GM21381 (cell line): ENCODE measurements around the gene VSIG10L2.
"Not testable (repeated sequence)": the region's sequence is repeated elsewhere in the genome, so short reads cannot be mapped to it uniquely, and the experiment has no call there.

Experiments used
- ATAC-seq: cut with Tn5 transposase; IDR thresholded peaks from one replicate; pipeline ENCODE4 v1.9.1; 2021; ENCODE audit warnings: mild to moderate bottlenecking, moderate library complexity; ENCODE audit not compliant: unreplicated experiment

The VSIG10L2 gene

DNA sequence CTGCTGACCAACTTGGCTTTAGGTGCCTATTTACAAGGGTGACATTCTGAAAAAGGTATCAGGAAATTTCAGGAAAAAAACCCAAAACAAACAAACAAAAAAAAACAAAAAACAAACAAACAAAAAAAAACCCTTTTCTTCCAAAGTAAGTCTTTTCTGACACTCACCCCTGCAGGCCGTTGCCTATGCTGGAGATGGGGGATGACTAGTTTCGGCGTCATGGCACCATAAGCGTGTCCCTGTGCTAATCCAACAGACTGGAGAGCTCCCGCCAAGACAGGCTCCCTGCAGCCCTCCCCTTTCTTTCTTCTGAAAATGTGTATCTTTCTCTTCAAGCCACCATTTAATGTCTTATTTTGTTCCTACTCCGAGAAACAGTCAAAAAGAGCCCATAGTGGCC, 13.7 kb downstream of the VSIG10L2 start:
- ATAC-seq = no peak

DNA sequence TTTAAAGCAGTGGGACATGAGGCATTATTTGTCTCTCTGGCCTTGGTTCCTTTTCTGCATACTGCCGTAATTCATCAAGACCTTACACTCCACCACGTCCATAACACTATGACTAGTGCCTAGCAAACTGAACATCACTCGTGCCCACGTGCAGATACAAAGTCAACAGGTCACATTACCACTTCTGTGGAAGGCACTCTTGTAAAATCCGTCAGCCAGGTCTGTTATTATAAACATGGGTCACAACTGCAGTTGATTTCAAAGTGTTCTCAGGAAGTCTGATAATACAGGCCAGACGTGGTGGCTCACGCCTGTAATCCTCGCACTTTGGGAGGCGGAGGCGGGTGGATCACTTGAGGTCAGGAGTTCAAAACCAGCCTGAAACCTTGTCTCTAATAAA, 14.1 kb downstream of the VSIG10L2 start:
- ATAC-seq = no peak

DNA sequence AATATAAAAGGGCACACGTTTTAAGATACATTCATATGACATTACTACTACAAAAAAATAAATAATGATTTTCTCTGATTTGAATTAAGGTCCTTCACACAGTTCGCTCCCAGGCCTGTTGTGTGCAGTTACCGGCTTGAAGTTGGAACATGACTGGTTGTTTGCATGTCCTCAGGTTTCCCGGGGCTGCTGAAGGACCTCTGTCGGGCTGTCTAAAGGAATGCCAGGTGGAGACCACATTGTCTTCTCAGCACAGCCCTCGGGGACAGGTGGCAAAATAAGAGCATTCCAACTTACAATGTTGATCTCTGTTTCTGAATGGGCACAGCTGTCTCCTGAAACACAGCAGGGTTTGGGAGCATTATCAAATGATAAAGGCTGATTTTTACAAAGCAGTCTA, 14.9 kb downstream of the VSIG10L2 start:
- ATAC-seq = no peak

DNA sequence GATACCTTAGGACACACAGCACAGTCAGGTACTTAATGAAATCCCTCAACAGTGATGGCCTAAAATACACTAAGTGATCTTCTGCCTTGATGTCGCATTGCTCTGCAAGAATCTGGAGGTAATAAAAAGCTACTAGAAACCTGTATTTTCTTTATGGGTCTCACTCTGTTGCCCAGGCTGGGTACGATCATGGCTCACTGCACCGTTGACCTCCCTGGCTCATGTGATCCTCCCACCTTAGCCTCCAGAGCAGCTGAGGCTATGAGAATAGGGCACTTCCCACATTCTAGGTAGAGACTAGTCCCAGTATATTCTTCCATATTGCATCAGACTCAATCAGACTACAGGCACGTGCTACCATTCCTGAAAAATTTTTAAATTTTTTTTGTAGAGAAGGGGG, 21.7 kb downstream of the VSIG10L2 start:
- no peak for ATAC-seq

DNA sequence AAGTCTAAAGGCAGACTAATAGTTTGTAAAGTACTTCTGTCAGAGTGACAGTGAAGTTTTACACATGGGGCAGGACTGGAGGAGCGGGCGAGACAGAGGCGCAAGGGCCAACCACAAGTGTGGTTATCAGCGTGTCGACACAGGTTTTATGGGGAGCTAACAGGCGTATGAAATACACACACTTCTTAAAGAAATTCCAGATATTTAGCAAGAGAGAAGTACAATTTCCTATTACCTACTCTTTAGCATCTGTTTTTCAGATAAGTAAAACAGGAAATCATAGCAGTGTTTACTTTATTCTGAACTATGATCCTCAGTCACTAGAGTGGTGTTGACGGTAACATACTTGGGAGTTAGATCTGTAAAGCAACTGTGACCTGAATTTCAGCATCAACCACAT, 22.5 kb downstream of the VSIG10L2 start:
- no peak for ATAC-seq

DNA sequence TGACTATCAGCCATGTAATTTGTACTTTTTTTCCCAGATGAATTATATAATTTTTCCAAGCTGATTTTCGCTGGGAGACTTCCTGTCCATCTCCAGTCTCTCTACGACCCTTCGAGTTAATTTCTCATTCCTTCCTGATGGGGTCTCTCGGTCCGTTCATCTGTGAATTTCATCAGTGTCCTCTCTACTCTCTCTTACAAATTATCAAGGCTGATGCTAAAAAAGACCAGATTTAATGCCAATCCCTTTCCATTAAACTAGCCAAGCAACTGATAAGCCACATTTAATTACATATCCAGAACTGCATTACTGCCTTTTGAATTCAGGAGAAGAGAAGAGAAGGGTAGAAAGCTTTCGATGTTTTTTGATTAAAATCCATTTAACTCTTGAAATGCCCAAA, 25.8 kb downstream of the VSIG10L2 start:
- ATAC-seq = no peak

DNA sequence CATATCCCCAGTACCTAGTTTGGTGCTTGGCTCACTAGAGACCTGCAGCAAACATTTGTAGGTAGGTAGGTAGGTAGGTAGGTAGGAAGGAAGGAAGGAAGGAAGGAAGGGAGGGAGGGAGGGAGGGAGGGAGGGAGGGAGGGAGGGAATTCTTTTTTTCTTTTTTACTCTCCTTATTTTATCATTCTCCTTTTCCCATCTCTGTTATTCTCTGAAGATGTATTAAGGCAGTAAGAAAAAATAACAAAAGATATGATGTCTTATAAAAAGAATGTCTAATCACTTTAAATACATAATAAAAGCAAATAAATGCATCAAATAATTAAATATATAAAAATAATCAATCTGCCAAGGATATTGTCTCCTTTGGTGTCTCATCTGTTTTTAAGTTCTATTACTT, 28.4 kb downstream of the VSIG10L2 start:
- ATAC-seq = no peak

DNA sequence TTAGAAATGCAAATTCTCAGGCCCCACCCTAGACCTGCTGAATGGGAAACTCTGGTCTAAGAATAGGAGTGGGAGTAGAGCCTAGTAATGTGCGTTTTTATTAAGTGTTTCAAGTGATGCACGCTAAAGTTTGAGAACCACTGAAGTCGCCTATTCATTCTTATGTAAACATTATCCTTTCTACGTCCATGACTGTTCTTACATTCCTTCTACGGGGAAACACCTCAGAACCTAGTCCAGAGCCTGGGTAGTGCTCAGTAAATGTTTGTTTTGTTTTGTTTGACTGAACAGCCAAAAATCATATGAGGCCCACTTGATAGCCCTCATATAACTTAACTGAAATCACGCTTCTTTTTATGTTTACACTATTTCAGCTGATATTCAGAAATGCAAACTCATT, 29.8 kb downstream of the VSIG10L2 start:
- no peak for ATAC-seq

DNA sequence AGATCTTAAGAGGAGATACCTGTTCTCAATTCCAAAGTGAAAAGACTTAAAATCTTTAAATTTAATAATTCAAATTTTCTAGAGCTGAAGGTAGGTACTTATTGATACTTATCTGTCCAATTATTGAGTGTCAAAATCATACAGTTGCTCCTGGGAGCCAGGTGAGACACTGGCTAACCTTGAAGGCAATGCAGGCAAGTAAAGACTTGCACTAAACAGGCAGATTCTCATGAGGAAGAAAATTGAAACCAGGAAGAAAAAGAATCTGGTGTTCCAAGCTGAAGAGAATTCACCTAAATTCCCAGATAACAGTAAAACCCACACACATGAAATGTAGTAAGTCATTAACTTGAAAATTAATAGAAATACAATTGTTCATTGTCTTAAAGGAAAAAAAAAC, 30.3 kb downstream of the VSIG10L2 start:
- no peak for ATAC-seq

DNA sequence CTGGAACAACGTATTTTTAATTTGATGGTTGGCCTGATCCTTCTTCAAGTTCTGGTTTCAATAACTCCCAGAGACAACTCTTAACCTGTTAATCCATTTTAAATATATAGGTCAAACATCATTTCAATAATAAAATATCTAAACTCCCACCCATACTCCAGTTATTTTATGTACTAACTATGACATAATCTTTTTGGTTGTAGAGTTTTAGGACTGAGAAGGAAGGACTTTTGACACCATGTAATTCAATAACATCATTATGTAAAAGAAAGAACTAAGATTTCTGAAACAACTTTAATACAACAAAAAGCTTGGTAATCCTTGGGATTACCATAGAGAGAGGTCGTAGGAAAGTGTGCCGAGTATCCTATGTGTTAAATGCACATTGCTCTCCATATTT, 31.5 kb downstream of the VSIG10L2 start:
- no peak for ATAC-seq

DNA sequence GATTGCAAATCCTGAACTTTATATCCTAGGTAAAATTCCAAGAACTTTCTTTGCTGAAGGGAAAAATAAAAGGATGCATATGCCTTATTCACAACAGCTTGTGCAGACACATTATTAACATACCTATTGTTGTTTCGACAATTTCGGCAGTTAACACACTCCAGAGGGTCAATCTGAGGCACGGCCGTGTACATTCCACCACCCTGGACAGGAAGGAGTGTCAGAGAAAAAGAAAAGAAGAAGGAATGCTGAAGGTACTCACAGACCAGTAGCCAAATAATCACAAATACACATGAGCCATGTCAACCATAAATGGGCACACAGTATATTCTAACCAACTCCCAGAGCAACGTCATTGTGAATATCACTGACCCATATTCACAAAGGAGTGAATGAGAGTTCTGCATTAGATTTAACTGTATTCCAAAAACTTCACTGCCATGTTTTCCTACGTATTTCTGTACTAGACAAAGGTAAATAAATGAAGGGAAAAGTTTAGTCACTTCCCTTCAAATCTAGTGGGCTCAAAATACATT, 32.4 kb downstream of the VSIG10L2 start:
- no peak for ATAC-seq

DNA sequence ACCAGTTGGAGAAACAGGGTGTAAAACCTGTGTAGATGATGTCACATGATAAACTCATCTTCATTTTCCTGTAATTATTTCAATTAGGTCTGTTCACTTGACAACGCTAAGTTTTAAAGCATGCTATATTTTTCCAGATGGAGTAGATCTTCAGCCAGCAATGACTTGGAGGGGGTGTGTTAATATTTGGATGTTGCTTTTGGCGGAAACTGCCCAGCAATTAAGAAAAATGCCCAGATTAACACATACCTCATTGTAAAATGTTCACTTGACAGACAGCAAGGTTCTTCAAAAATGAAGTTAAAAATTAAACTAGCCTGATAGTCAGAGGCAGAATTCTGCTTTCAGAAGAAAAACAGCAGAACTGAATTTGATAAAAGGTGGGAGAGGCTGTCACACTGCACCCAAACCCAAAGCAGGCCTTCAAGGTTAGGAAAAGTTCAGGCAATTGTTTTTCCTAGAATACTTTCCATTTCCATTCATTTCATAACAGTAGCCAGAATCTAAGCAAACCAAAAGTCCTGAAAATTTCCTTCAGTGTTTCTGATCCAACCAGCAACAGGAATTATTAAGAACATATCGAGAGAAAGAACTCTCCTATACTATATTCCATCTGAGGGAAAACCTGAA, 33.0 kb downstream of the VSIG10L2 start:
- no peak for ATAC-seq

DNA sequence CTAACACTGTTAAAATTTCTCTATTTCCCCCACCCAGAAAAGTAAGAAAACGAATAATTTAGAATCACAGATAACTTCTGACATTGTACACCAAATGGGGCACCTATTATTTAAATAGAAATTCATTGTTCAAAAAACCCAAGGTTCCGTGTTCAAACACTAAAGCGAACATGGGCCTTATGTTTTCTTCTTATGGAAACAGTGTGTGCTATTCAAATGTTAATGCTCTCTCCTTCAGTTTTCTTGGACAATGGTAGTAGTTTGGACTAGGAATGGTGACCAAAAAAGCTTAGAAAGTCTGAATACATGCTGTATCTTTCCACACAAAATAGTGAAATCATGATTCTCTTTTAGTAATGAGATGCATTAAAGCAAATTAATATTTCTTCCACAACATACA, 33.7 kb downstream of the VSIG10L2 start:
- no peak for ATAC-seq

DNA sequence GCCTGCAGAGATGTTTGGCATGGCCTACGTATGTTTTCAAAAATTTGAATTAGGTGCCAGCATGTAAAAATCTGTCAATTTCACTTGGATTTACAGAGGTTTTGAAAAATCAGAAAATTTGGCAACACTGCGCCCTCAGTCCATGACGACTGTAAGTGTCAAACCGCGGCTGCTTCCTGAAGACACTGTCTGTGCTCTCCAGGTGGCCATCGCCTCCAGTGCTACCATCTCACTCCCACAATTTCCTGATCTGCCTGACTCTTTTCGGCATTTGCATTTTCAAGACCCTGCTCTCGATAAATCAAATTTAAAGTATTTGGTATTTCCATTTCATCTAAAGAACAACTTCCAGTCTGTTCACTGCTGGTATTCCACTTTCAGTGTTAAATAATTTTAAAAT, 34.6 kb downstream of the VSIG10L2 start:
- ATAC-seq = no peak

DNA sequence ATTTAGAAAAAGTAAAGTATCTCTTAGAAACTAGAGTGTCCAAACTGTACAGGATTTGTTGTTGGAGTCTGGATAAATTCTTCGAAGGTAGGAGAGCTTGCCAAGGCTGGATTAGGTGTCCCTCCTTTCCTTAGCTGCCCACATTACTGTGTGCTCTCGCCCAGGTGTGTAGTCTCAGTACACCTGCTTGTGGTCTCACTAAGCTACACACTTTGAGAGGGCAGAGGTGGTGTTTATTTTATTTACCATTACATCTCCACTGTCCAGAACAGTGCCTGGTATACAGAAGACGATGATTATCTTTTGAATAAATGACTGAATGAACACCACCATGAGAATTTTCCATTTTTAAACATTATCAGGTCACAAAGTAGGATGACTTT, 36.5 kb downstream of the VSIG10L2 start:
- ATAC-seq = no peak

DNA sequence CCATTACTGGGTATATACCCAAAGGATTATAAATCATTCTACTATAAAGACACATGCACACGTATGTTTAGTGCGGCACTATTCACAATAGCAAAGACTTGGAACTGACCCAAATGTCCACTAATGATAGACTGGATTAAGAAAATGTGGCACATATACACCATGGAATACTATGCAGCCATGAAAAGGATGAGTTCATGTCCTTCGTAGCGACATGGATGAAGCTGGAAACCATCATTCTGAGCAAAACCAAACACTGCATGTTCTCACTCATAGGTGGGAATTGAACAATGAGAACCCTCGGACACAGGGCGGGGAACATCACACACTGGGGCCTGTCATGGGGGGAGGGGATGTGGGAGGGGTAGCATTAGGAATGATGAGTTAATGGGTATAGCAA, 40.1 kb downstream of the VSIG10L2 start:
- not testable (repeated sequence) for ATAC-seq

DNA sequence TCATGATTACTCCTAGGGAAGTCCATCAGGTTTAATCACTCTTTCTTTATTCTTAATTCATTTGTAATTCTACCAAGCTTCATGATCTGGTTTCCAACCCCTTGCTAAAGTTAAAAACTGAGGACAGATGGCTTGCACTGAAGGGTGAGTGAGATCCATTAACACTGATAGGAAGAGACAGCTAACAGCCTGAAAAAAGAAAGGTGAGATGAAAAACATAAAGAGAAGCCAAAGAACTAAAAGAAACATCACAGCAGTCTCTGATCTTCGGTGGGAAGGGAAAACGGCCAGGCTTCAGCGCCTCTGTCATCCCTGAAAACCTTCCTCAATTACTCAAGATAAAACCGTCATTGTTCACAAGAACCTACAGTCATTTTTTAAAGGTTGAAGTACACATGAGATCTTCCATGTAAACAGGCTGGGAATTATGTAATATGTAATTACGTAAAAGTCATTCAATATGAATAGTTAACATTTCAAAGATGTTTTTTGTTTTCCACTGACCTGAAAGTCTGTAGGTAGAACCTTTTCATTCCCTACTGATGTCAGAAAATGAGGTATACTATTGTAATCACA, 41.3 kb downstream of the VSIG10L2 start:
- ATAC-seq = no peak

DNA sequence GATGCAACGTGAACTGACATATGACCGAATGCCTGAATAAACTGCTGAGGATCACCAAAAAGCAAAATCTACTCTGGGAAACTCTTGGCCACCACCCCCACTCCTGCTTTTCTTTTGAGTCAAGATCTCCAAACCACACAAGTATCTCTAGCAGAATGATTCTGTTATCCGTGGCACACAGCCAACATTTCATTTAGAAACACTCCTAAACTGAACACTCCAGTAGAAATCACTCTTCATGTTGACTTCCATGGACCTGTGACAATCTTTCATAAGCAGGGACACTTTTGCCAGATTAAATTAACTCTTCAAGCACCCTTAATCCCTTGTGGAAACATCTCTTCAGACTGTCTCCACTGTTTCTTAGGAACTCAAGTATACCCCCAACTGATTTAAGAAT, 44.4 kb downstream of the VSIG10L2 start:
- ATAC-seq = no peak

DNA sequence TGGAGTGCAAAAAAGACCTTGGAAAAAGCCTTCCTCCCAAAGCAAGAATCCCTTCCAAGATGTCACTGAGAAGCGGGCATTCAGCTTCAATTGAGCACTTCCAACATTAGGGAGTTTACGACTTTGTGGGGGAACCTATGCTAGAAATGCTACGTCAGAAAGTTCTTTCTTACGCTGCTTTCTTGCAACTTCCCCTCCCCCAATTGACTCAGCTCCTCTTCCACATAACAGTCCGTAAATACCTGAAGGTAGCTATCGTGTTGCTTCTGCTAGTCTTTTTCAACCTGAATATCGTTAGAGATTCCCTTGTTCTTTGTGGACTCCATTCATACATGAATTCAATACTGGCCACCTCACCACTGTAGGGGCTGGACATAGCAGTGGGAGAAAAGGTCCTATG, 47.0 kb downstream of the VSIG10L2 start:
- no peak for ATAC-seq

DNA sequence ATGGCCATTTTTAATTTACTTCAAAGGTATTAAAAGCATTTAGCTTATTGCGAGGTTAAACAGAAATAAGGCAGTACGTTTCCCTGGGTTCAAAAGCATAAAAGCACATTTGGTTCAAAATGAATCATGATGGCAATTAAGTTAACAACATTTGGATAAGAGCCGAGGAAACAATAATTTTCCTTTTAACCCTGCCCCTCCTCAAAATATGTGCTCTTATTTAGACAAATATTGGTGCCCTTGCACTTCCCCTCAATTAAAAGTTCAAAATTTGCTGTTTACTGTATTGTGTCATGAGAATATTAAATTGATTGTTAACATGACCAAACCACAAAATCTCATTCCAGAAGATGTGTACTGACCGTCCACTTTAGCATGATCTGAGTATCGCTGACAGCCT, 48.7 kb downstream of the VSIG10L2 start:
- no peak for ATAC-seq

DNA sequence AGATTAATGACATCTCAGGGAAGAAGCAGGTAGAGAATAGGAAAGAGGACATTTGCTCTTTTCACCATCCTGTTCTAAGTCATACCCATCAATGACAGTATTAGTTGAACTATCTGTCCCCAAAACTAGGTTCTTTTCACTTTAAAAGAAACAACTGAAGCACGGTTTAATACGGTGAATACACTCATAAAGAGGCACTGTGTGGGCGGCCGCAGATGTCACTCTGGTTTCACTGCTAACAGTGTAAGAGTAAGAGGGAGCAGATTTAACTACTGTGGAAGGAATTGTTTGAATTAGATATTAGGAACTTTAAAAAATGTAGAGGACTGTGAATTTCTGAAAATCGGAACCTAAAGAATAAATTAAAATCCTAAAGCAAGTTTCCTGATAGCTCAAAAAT, 49.5 kb downstream of the VSIG10L2 start:
- ATAC-seq = peak; percentile 58

DNA sequence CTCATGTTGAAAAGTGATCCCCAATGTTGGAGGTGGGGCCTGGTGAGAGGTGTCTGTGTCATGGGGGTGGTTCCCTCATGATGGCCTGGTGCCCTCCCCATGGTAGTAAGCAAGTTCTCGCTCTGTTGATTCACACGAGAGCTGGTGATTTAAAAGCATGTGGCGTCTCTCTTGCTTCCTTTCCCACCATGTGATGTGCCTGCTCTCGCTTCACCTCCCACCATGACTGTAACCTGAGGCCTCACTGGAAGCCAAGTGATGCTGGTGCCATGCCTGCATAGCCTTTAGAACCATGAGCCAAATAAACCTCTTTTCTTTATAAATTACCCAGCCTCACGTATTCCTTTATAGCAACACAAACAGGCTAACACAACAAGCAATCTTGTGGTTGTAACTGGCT, 52.4 kb downstream of the VSIG10L2 start:
- ATAC-seq = no peak
